Breast epithelium (tissue), 3 donors: ENCODE measurements around the gene TPM2.

Experiments used
- POLR2A ChIP-seq: fragments of 450-650 bp; IDR thresholded peaks from one replicate; pipeline ENCODE4 v1.6.1; 2016; ENCODE audit warnings: antibody characterized with exemption, mild to moderate bottlenecking, moderate library complexity
- TF ChIP-seq, protein P1 (sequence below), 3 donors: fragments of 450-650 bp; IDR thresholded peaks; one replicate each; pipeline ENCODE4 v1.5.1; 2016 to 2017; ENCODE audit warnings: antibody characterized with exemption in 3 of 3, mild to moderate bottlenecking in 3 of 3, moderate library complexity in 3 of 3

DNA sequence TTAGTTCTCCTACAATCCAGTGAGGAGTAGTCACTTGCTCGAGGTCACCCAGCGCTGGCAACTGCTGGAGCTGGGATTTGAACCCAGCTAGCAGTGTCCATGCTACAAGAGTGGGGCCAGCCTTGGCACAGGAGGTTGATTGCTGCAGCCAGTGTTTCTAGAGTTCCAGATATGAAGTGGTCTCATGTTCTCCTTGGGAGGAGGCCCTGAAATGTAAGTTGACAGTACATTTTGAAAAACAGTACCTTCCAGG lies 30.8 kb downstream of the TPM2 start:
- TF ChIP-seq, protein P1, sequence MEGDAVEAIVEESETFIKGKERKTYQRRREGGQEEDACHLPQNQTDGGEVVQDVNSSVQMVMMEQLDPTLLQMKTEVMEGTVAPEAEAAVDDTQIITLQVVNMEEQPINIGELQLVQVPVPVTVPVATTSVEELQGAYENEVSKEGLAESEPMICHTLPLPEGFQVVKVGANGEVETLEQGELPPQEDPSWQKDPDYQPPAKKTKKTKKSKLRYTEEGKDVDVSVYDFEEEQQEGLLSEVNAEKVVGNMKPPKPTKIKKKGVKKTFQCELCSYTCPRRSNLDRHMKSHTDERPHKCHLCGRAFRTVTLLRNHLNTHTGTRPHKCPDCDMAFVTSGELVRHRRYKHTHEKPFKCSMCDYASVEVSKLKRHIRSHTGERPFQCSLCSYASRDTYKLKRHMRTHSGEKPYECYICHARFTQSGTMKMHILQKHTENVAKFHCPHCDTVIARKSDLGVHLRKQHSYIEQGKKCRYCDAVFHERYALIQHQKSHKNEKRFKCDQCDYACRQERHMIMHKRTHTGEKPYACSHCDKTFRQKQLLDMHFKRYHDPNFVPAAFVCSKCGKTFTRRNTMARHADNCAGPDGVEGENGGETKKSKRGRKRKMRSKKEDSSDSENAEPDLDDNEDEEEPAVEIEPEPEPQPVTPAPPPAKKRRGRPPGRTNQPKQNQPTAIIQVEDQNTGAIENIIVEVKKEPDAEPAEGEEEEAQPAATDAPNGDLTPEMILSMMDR (IDR thresholded peaks at IDR 0.05), result no peak
- no peak for TF ChIP-seq POLR2A
